Right lobe of liver (tissue), 6 donors: ENCODE results near the gene ARHGAP22. TPM values are rescaled to one million over a fixed set of nuclear protein-coding genes. Genes with fewer than 3 reads are reported as not detected.

ENCODE experiments used
- ATAC-seq, 4 donors: fragments of 200-7000 bp; cut with Tn5 transposase; one replicate each; pipeline ENCODE4 v1.9.1; 2020; ENCODE audit warnings: mild to moderate bottlenecking in 4 of 4, moderate library complexity in 4 of 4
- DNase-seq, 3 donors: peaks; one replicate each; pipeline ENCODE4 v3.0.0-alpha.2; 2020
- H3K27ac ChIP-seq, 3 donors: fragments of 200-600 bp; one replicate each; pipeline ENCODE4 v1.8.0; 2022
- H3K27me3 ChIP-seq, 2 donors: fragments of 200-600 bp; one replicate each; pipeline ENCODE4 v1.8.0; 2022
- H3K36me3 ChIP-seq, 4 donors: fragments of 200-600 bp; sonication (generic) in 1 of 4; one replicate each; pipeline versions ENCODE4 v1.5.1 to v1.8.0; 2017 to 2022; ENCODE audit warnings: control low read depth in 1 of 4
- H3K4me1 ChIP-seq, 4 donors: fragments of 200-600 bp; sonication (generic) in 1 of 4; one replicate each; pipeline versions ENCODE4 v1.5.1 to v1.8.0; 2017 to 2022; ENCODE audit warnings: control low read depth in 1 of 4
- H3K4me3 ChIP-seq, 3 donors: fragments of 200-600 bp; one replicate each; pipeline ENCODE4 v1.8.0; 2022
- H3K9me3 ChIP-seq, 4 donors: fragments of 200-600 bp; sonication (generic) in 1 of 4; one replicate each; pipeline versions ENCODE4 v1.5.1 to v1.8.0; 2017 to 2022; ENCODE audit warnings: control low read depth in 1 of 4
- POLR2A ChIP-seq: fragments of 450-650 bp; IDR thresholded peaks from one replicate; pipeline ENCODE4 v1.6.1; 2017; ENCODE audit warnings: antibody characterized with exemption, mild to moderate bottlenecking
- WGBS: methylation state at CpG from one replicate; pipeline ENCODE4 v1.1.6; 2018; ENCODE audit warnings: low coverage, low lambda C conversion rate; ENCODE audit not compliant: insufficient coverage; ENCODE audit errors: missing lambda C conversion rate; 5-methylcytosine and 5-hydroxymethylcytosine counted together
- intact Hi-C, 2 donors: fragments of 100-400 bp; cut with DNase I; formaldehyde crosslinking; loops; one replicate each; pipeline versions ENCODE4 v1.11.2 to v1.14.1; 2022
- total RNA-seq, 6 experiments: library from RNA; depleted of rRNA in 2 of 6; stranded (reverse); fragments of >200 nt in 2 of 6; fragmentation: NEBNext Ultra II Directional in 3 of 6; extraction: Animal tissue kit (Norgen Biotek cat#: 25700) in 3 of 6; gene quantifications; one replicate each; pipeline versions ENCODE4 v1.1.0 to v1.2.4, GENCODE V29; 2016 to 2023
- TF ChIP-seq, protein P1 (sequence below), 4 donors: fragments of 200-600 bp in 3 of 4; fragments of 450-650 bp in 1 of 4; IDR thresholded peaks; one replicate each; pipeline versions ENCODE4 v1.5.1 to v1.8.0; 2016 to 2022; ENCODE audit warnings: antibody characterized with exemption in 4 of 4, mild to moderate bottlenecking in 2 of 4
- donor health status: DM: no; HTN: yes; CAD: no.
- donor health status: DM: no; HTN: no; CAD: no.
- donor health status: DM: no; HTN: no; CAD: no.
- donor health status: DM: no; HTN: yes; CAD: no.
- donor health status: DM: no; HTN: yes; CAD: no.

The ARHGAP22 gene
- total RNA-seq, 6 experiments from 2014 or later = 0.22 to 3.6 (median 0.64) TPM

DNA sequence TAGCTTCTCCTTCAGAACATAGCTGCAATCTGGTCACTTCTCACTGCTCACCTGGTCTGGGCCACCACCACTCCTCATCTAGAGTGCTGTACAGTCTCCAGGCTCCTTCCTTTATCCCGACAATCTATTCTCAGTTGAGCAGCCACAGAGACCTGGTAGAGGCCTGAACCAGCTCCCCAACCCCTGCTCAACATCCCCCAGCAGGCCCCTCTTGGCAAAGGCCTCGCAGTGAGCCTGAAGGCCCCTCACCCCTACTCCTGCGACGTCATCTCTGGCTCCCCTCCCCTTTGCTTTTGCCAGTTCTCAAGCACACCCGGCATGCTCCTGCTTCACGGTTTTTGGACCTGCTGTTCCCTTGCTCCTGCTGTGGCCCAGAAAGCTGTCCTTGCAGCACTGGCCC is 113.9 kb downstream of the ARHGAP22 start:
- no peaks in the 10 kb centered on the region for H3K36me3 ChIP-seq
- no peaks in the 10 kb centered on the region for H3K4me1 ChIP-seq
- H3K27me3 ChIP-seq = no peaks in the 10 kb centered on the region
- H3K9me3 ChIP-seq = no peaks in the 10 kb centered on the region
- H3K4me3 ChIP-seq = no peak overlapping the region
- intact Hi-C loops = no loop called here
- DNase-seq (peak in 1 of 3 donors; percentile 37), ATAC-seq (no peak)
- no peak for TF ChIP-seq POLR2A
- TF ChIP-seq, protein P1, sequence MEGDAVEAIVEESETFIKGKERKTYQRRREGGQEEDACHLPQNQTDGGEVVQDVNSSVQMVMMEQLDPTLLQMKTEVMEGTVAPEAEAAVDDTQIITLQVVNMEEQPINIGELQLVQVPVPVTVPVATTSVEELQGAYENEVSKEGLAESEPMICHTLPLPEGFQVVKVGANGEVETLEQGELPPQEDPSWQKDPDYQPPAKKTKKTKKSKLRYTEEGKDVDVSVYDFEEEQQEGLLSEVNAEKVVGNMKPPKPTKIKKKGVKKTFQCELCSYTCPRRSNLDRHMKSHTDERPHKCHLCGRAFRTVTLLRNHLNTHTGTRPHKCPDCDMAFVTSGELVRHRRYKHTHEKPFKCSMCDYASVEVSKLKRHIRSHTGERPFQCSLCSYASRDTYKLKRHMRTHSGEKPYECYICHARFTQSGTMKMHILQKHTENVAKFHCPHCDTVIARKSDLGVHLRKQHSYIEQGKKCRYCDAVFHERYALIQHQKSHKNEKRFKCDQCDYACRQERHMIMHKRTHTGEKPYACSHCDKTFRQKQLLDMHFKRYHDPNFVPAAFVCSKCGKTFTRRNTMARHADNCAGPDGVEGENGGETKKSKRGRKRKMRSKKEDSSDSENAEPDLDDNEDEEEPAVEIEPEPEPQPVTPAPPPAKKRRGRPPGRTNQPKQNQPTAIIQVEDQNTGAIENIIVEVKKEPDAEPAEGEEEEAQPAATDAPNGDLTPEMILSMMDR (IDR thresholded peaks at IDR 0.05) = no peak
- WGBS = 80% methylated on average over 2 of the region's 6 CpGs
- H3K27ac ChIP-seq = no peak overlapping the region

- 81% methylated on average over 4 of the region's 7 CpGs for WGBS
- no peak for TF ChIP-seq POLR2A
- TF ChIP-seq, protein P1 (IDR thresholded peaks at IDR 0.05) = no peak
- DNase-seq = no peak
- ATAC-seq = no peak
- intact Hi-C loops = no loop called here
- Histone ChIP-seq H3K36me3 (no peaks in the 10 kb centered on the region), H3K4me1 (no peaks in the 10 kb centered on the region), H3K27me3 (no peaks in the 10 kb centered on the region), H3K27ac (no peak overlapping the region), H3K4me3 (no peak overlapping the region), H3K9me3 (no peaks in the 10 kb centered on the region)
Observed at GRCh38 chr10:48490571-48490940, 114.3 kb downstream of the ARHGAP22 start.

DNA sequence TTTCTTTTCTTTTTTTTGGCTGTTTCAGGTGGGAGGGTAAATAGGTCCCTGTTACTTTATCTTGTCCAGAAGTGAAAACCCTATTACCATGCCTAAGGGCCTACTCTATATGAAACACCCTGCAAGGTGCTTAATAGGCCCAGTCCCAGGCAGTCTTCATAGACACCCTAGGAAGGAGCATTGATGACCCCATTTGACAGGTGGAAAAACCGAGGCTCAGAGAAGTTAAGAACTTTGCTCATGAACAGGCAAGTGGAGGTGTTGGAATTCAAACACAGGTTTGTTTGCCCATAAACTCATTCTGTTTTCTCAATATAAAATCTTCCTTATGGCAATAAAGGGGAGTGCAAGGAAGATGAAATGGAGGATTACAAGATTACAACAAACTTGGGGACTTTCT is 115.8 kb downstream of the ARHGAP22 start:
- intact Hi-C loops = no loop called here
- ATAC-seq = no peak
- Histone ChIP-seq H3K4me3 (no peak overlapping the region), H3K36me3 (no peaks in the 10 kb centered on the region), H3K27me3 (no peaks in the 10 kb centered on the region), H3K4me1 (peaks cover 0 to 4% (median 0%) of the 10 kb centered on the region in 4 donors), H3K27ac (no peak overlapping the region), H3K9me3 (no peaks in the 10 kb centered on the region)
- DNase-seq = no peak
- 100% methylated on average over 1 of the region's 1 CpG for WGBS
- no peak for TF ChIP-seq POLR2A
- TF ChIP-seq, protein P1 (IDR thresholded peaks at IDR 0.05) = no peak

GRCh38 chr10:48487244-48487643 is 117.6 kb downstream of the ARHGAP22 start:
- intact Hi-C loops = no loop called here
- TF ChIP-seq, protein P1 (IDR thresholded peaks at IDR 0.05) = no peak
- no peak for TF ChIP-seq POLR2A
- Histone ChIP-seq H3K4me3 (no peak overlapping the region), H3K27me3 (no peaks in the 10 kb centered on the region), H3K4me1 (peaks cover 0 to 4% (median 0%) of the 10 kb centered on the region in 4 donors), H3K27ac (no peak overlapping the region), H3K9me3 (no peaks in the 10 kb centered on the region), H3K36me3 (no peaks in the 10 kb centered on the region)
- WGBS = 100% methylated on average over 1 of the region's 1 CpG
- no peak for ATAC-seq
- DNase-seq = no peak

DNA sequence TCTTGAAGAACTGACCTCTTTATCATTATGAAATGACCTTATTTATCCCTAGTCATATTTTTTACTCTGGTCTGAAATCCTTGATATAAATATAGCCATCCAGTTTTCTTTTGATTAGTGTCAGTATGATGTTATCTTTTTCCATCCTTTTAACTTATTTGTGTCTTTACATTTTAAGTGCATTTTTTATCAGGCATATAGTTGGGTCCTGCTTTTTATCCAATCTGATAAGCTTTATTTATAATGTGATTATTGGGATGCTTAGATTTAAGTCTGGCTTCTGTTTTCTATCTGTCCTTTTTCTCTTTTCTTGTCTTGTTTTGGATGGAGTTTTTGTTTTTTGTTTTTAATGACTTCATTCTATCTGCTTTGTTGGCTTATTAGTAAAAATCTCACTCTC is 119.2 kb downstream of the ARHGAP22 start:
- Histone ChIP-seq H3K36me3 (no peaks in the 10 kb centered on the region), H3K27ac (no peak overlapping the region), H3K4me3 (no peak overlapping the region), H3K9me3 (no peaks in the 10 kb centered on the region), H3K27me3 (no peaks in the 10 kb centered on the region), H3K4me1 (peaks cover 0 to 4% (median 0%) of the 10 kb centered on the region in 4 donors)
- intact Hi-C loops = no loop called here
- TF ChIP-seq POLR2A = no peak
- TF ChIP-seq, protein P1 (IDR thresholded peaks at IDR 0.05) = no peak
- DNase-seq (no peak), ATAC-seq (no peak)
